A673 (cell line): ENCODE measurements around the gene ADSL. TPM values are rescaled to one million over a fixed set of nuclear protein-coding genes. Genes with fewer than 3 reads are reported as not detected.

Source experiments
- BruUV-seq: library from RNA; stranded (reverse); fragments of 400-500 nt; replicated peaks from 2 replicates; lab custom pipeline; 2021; lab: Mats Ljungman, UMichigan
- CTCF ChIA-PET: fragments of 300-600 bp; sonication (Branson Sonifier 250); formaldehyde crosslinking; loops from one replicate; lab custom pipeline; 2022; ENCODE audit warnings: antibody characterized with exemption; lab: Charles Lee
- POLR2A ChIA-PET: fragments of 300-600 bp; sonication (Branson Sonifier 250); formaldehyde crosslinking; loops from one replicate; lab custom pipeline; 2022; ENCODE audit warnings: antibody characterized with exemption; ENCODE audit not compliant: low non-redundant PET; lab: Charles Lee
- DNase-seq: peaks from one replicate; pipeline ENCODE4 v3.0.0-alpha.2; 2015; ENCODE audit warnings: low spot score
- H3K27ac ChIP-seq: fragments of 200-600 bp; sonication (generic); 2 replicates; pipeline ENCODE4 v1.5.1; 2016; ENCODE audit warnings: mixed run types, low read depth, mild to moderate bottlenecking, mixed read lengths, antibody characterized with exemption, low read length; ENCODE audit not compliant: poor library complexity, severe bottlenecking
- H3K27me3 ChIP-seq: fragments of 200-600 bp; sonication (generic); replicated peaks from 2 replicates; pipeline ENCODE4 v1.6.1; 2017; ENCODE audit warnings: mixed run types, low read depth, mild to moderate bottlenecking, mixed read lengths, antibody characterized with exemption, low read length; ENCODE audit not compliant: insufficient read depth, poor library complexity
- H3K36me3 ChIP-seq: fragments of 200-600 bp; sonication (generic); 2 replicates; pipeline ENCODE4 v1.6.1; 2016; ENCODE audit warnings: mixed run types, mild to moderate bottlenecking, mixed read lengths, antibody characterized with exemption, low read length; ENCODE audit not compliant: insufficient read depth, poor library complexity, severe bottlenecking
- H3K4me1 ChIP-seq: fragments of 200-600 bp; sonication (generic); 2 replicates; pipeline ENCODE4 v1.6.1; 2017; ENCODE audit warnings: mixed run types, mild to moderate bottlenecking, mixed read lengths, antibody characterized with exemption, low read length; ENCODE audit not compliant: insufficient read depth, poor library complexity, severe bottlenecking
- H3K4me3 ChIP-seq: fragments of 200-600 bp; sonication (generic); 2 replicates; pipeline ENCODE4 v1.5.1; 2016; ENCODE audit warnings: low read depth, mixed run types, mild to moderate bottlenecking, mixed read lengths, low read length; ENCODE audit not compliant: poor library complexity, severe bottlenecking
- H3K9me3 ChIP-seq: fragments of 200-600 bp; sonication (generic); 2 replicates; pipeline ENCODE4 v1.6.1; 2016; ENCODE audit warnings: mixed run types, low read depth, mild to moderate bottlenecking, mixed read lengths, antibody characterized with exemption, low read length; ENCODE audit not compliant: poor library complexity, severe bottlenecking
- EZH2 ChIP-seq: fragments of 200-600 bp; sonication (generic); IDR thresholded peaks from 2 replicates; pipeline ENCODE4 v1.6.1; 2017; ENCODE audit warnings: borderline replicate concordance, low read depth, mild to moderate bottlenecking, mixed read lengths, antibody characterized with exemption, low read length; ENCODE audit not compliant: poor library complexity, severe bottlenecking
- intact Hi-C: fragments of 100-400 bp; cut with micrococcal nuclease; formaldehyde crosslinking; loops from one replicate; pipeline ENCODE4 v1.10.0; 2022; ENCODE audit not compliant: unreplicated experiment
- total RNA-seq: library from RNA; stranded (reverse); gene quantifications from 2 replicates; pipeline ENCODE4 v1.2.3, GENCODE V29; 2021
- TF ChIP-seq, protein P1 (sequence below): fragments of 300-800, 200-600 bp; sonication (generic); conservative IDR thresholded peaks from 2 replicates; pipeline ENCODE4 v1.5.1; 2017; ENCODE audit warnings: low read depth, mild to moderate bottlenecking, antibody characterized with exemption, low read length, moderate library complexity, mixed read lengths

ADSL gene
- total RNA-seq, 1 experiment from 2014 or later = 133 TPM

DNA sequence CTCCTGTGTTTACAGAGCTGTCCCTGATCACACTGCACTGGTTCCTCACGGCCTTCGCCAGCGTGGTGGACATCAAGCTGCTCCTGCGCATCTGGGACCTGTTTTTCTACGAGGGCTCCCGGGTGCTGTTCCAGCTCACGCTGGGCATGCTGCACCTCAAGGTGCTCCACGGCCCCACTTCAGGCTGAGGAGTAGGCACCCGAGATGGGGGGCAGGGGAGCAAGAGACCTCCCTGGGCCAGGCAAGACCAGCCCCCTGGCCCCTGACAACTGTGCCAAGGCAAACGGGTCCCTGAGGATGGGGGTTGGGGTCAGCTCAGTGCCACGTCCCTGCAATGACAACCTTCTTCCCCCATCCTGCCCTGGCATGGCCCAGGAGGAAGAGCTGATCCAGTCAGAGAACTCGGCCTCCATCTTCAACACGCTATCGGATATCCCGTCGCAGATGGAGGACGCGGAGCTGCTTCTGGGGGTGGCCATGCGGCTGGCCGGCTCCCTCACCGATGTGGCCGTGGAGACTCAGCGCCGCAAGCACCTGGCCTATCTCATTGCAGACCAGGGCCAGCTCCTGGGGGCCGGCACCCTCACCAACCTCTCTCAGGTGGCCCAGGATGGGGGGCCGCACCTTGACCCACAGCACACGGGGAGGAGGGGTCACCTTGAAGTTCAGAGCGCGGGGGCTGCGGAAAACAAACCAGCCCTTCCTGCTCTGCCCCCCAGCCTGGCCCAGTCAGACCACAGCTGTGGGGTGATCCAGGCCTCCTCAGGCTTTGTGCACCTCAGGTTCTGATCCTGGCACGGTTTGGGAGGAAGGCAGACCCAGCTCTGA is 60.0 kb downstream of the ADSL start:
- ChIA-PET CTCF (no interaction called here), POLR2A (no interaction called here)
- H3K27ac ChIP-seq = no peak overlapping the region
- DNase-seq = no peak
- H3K36me3 ChIP-seq = peaks cover 75% of the 10 kb centered on the region
- TF ChIP-seq, protein P1, sequence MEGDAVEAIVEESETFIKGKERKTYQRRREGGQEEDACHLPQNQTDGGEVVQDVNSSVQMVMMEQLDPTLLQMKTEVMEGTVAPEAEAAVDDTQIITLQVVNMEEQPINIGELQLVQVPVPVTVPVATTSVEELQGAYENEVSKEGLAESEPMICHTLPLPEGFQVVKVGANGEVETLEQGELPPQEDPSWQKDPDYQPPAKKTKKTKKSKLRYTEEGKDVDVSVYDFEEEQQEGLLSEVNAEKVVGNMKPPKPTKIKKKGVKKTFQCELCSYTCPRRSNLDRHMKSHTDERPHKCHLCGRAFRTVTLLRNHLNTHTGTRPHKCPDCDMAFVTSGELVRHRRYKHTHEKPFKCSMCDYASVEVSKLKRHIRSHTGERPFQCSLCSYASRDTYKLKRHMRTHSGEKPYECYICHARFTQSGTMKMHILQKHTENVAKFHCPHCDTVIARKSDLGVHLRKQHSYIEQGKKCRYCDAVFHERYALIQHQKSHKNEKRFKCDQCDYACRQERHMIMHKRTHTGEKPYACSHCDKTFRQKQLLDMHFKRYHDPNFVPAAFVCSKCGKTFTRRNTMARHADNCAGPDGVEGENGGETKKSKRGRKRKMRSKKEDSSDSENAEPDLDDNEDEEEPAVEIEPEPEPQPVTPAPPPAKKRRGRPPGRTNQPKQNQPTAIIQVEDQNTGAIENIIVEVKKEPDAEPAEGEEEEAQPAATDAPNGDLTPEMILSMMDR = no peak
- TF ChIP-seq EZH2 = no peak
- no TSS peak for BruUV-seq
- no peaks in the 10 kb centered on the region for H3K9me3 ChIP-seq
- no peaks in the 10 kb centered on the region for H3K4me1 ChIP-seq
- intact Hi-C loops = no loop called here
- H3K27me3 ChIP-seq = no peaks in the 10 kb centered on the region
- no peak overlapping the region for H3K4me3 ChIP-seq

DNA sequence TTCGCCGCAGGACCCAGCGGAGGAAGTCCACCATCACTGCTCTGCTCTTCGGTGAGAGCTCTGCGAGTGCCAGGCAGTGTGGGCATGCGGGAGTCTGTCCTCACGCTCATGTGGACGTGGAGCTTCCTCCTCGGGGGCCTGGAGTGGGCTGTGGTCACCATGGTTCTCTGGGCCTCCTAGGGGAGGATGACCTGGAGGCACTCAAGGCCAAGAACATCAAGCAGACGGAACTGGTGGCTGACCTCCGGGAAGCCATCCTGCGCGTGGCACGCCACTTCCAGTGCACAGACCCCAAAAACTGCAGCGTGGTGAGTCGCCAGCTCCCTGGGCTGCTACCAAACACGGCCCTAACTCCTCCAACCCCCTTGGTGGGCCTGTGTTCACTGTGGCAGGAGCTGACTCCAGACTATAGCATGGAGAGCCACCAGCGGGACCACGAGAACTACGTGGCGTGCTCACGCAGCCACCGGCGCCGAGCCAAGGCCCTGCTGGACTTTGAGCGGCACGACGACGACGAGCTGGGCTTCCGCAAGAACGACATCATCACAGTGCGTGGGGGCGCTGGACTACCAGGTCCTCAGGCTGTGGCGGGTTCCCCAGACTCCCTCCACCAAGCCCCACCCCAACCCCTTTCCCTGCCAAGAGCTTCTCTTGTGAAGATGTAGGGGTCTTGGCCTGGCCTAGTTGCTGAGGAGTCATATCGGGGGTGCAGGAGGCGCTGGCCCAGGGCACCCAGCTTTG is 60.9 kb downstream of the ADSL start:
- CTCF ChIA-PET = interaction anchor here (0.7 kb wide), 1 partner anchor 492 kb away, joined by 6 read pairs; no protein-coding TSS in a partner anchor

More for the DNA sequence above, 60.9 kb downstream of the ADSL start:
- no peak for DNase-seq
- TF ChIP-seq EZH2 = no peak
- TF ChIP-seq, protein P1 = no peak
- intact Hi-C loops = no loop called here
- Histone ChIP-seq H3K27me3 (no peaks in the 10 kb centered on the region), H3K4me3 (no peak overlapping the region), H3K4me1 (no peaks in the 10 kb centered on the region), H3K27ac (no peak overlapping the region), H3K36me3 (peaks cover 74% of the 10 kb centered on the region), H3K9me3 (no peaks in the 10 kb centered on the region)
- no TSS peak for BruUV-seq
- POLR2A ChIA-PET = no interaction called here
